Smooth muscle cell of the umbilical artery (primary cell): ENCODE measurements around the gene TAB2. TPM values are rescaled to one million over a fixed set of nuclear protein-coding genes. Genes with fewer than 3 reads are reported as not detected.

ENCODE experiments used
- total RNA-seq: library from RNA; depleted of rRNA; stranded (reverse); fragments of >200 nt; gene quantifications from 2 replicates; pipeline ENCODE4 v1.2.3, GENCODE V29; 2014

TAB2 gene, protein sequence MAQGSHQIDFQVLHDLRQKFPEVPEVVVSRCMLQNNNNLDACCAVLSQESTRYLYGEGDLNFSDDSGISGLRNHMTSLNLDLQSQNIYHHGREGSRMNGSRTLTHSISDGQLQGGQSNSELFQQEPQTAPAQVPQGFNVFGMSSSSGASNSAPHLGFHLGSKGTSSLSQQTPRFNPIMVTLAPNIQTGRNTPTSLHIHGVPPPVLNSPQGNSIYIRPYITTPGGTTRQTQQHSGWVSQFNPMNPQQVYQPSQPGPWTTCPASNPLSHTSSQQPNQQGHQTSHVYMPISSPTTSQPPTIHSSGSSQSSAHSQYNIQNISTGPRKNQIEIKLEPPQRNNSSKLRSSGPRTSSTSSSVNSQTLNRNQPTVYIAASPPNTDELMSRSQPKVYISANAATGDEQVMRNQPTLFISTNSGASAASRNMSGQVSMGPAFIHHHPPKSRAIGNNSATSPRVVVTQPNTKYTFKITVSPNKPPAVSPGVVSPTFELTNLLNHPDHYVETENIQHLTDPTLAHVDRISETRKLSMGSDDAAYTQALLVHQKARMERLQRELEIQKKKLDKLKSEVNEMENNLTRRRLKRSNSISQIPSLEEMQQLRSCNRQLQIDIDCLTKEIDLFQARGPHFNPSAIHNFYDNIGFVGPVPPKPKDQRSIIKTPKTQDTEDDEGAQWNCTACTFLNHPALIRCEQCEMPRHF
- total RNA-seq, result 26.7 and 43.0 TPM in 2 replicates

DNA sequence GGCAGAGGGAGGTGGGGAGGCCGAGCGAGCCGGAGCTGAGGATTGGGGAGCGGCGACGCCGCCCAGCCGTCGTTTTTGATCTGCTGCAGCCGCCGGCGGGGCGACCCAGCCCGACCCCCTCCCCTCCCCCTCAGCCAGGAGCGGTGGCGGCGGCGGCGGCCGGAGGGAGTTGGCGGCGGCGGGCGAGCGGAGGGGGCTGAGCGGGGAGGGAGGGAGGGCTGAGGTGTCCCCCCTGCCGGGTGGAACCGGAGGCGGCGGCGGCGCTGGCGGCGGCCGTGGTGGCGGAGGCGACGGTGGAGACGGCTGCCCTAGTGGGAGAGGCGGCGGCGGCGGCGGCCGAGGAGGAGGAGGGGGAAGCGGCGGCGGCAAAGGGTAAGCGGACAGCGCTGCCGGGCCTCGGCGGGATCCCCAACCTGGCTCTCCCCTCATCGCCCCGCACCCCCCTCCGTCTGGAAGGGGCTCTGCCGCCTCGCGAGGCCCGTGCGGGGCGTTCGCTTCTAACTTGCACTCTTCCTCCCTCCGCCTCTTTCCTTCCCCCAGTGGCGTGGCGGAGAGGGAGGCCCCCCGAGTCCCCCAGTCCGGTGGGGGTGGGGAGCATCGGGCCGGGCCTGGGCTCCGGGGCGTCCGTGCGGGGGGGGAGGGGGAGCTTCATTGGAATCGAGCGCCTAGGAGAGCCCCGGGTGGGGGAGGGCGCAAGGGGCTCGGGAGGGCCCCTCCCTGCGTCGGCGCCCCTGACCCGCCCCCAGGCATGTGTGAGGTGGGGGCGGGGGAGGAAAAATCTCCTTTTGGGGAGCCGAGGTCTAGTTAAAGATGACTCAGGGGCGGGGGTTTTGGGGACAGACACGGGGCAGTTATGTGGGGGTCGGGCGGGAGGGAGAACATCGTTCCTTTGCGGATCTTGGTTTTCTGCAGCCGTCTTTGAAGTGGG, at the start of gene TAB2:
Gene TAB2 (plus strand): TSS at position 69 of the 928 bp plus-strand sequence. CDS start 52,286 bp downstream, outside the sequence.

DNA sequence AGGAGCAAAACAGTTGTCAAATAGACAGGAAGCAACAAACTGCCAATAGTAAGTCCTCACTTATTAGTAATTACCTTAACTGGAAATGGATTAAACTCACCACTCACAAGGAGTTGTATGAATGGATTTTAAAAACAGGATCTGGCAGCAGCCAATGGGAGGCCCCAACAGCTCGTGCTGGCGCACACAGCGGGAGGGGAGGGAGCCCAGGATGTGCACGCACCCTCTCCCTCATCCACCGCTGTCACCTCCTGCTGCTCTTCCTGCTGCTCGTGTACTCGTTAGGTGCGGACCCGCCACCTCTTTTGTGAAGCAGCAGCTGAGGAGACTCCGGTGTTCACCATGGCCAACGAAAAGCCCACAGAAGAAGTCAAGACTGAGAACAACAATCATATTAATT, 82.5 kb downstream of the TAB2 start, which contains the start of gene SUMO4:
Gene SUMO4 (plus strand): TSS at position 213 of the 400 bp plus-strand sequence. CDS start 130 bp downstream, at position 343.

Other genes starting within 250 kb of the TAB2 start
- gene SUMO4, start 82.5 kb downstream of the TAB2 start, total RNA-seq, result 2.1 and 3.2 TPM in 2 replicates
- gene ZC3H12D, start 167.3 kb downstream of the TAB2 start, total RNA-seq, result 0.05 and 0.30 TPM in 2 replicates
- gene PPIL4, start 228.3 kb downstream of the TAB2 start, total RNA-seq, result 45.1 and 54.9 TPM in 2 replicates
- gene GINM1, start 248.7 kb downstream of the TAB2 start, total RNA-seq, result 69.0 and 92.1 TPM in 2 replicates